ENCODE measurements around the gene TRAM2. TPM values are rescaled to one million over a fixed set of nuclear protein-coding genes. Genes with fewer than 3 reads are reported as not detected.
A peak's percentile ranks its signal among the peaks of the same experiment; 100 is the strongest.

TRAM2 gene
- total and polyA plus RNA-seq, 2 of the 4 experiments (the other 2 are of a cell fraction): 77.2 to 95.7 TPM

- H3K4me3 ChIP-seq (ENCODE audit: insufficient read depth, low read depth, low read length): no peak overlapping the region
- no peak overlapping the region for H2AFZ ChIP-seq (replicated peaks; ENCODE audit: low read length, poor library complexity)
- in situ Hi-C loops (cut with MboI; ENCODE audit: low sequenced_read_pairs): loop anchor here (5.0 kb wide), 1 partner anchor 179 kb away; no protein-coding TSS in a partner anchor
- TF ChIP-seq MXI1 (IDR thresholded peaks at IDR 0.05; ENCODE audit: borderline replicate concordance, low read depth, low read length) (no peak), CEBPB (IDR thresholded peaks at IDR 0.05; ENCODE audit: low read depth, low read length) (peak; percentile 85), RCOR1 (IDR thresholded peaks at IDR 0.05; ENCODE audit: insufficient replicate concordance, low read length) (no peak), SMC3 (IDR thresholded peaks at IDR 0.05; ENCODE audit: low read depth, low read length) (no peak), BHLHE40 (IDR thresholded peaks at IDR 0.05; ENCODE audit: low read depth, low read length) (no peak), CTCF (conservative IDR thresholded peaks at IDR 0.05; ENCODE audit: low read depth, low read length) (no peak), NFE2L2 (IDR thresholded peaks at IDR 0.05; ENCODE audit: low read depth, low read length) (no peak), FOS (IDR thresholded peaks at IDR 0.05; ENCODE audit: low read depth, low read length) (no peak), RFX5 (IDR thresholded peaks at IDR 0.05; ENCODE audit: low read depth, low read length) (no peak), POLR2A (IDR thresholded peaks at IDR 0.05; ENCODE audit: low read depth, low read length) (peak; percentile 62), RAD21 (IDR thresholded peaks at IDR 0.05; ENCODE audit: low read length) (no peak), MAFK (IDR thresholded peaks at IDR 0.05; ENCODE audit: low read depth, low read length) (no peak), MAZ (IDR thresholded peaks at IDR 0.05; ENCODE audit: borderline replicate concordance, low read depth, low read length) (peak; percentile 17; the same call in 1 of the 2 replicates), CHD1 (IDR thresholded peaks at IDR 0.05; ENCODE audit: low read depth, low read length) (no peak)
- TF ChIP-seq, protein P1, sequence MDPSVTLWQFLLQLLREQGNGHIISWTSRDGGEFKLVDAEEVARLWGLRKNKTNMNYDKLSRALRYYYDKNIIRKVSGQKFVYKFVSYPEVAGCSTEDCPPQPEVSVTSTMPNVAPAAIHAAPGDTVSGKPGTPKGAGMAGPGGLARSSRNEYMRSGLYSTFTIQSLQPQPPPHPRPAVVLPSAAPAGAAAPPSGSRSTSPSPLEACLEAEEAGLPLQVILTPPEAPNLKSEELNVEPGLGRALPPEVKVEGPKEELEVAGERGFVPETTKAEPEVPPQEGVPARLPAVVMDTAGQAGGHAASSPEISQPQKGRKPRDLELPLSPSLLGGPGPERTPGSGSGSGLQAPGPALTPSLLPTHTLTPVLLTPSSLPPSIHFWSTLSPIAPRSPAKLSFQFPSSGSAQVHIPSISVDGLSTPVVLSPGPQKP (IDR thresholded peaks at IDR 0.05; ENCODE audit: borderline replicate concordance, low read depth, low read length): no peak
Observed at GRCh38 chr6:52596371-52597028, 19.6 kb upstream of the TRAM2 start.

More at GRCh38 chr6:52596371-52597028, 19.6 kb upstream of the TRAM2 start:
- peak overlapping the region; percentile 87 for H3K4ac ChIP-seq (ENCODE audit: low read depth, low read length)
- no peaks in the 10 kb centered on the region for H4K20me1 ChIP-seq (ENCODE audit: insufficient read depth, low read length)
- H4K8ac ChIP-seq (ENCODE audit: low read depth in 2 of 2, low read length in 2 of 2): peak overlapping the region; percentile 57 to 94
- intact Hi-C loops (cut with micrococcal nuclease) (loop anchor here (1.0 kb wide), 1 partner anchor 176 kb away; the partner anchor contains the start of gene EFHC1), dilution Hi-C loops (cut with HindIII; ENCODE audit: low sequenced_read_pairs, unreplicated experiment) (no loop called here)
- peak overlapping the region; percentile 60 for H2BK15ac ChIP-seq (ENCODE audit: low read depth, low read length)
- no peaks in the 10 kb centered on the region for H3K27me3 ChIP-seq (ENCODE audit: control insufficient read depth, insufficient read depth, low read length)
- peak overlapping the region; percentile 89 for H4K91ac ChIP-seq (ENCODE audit: insufficient read depth, low read depth, low read length)
- H3K9me1 ChIP-seq (ENCODE audit: insufficient read depth, low read length): peaks cover 16% of the 10 kb centered on the region
- peak overlapping the region; percentile 74 for H3K14ac ChIP-seq (replicated peaks; ENCODE audit: low read depth, low read length)
- no peaks in the 10 kb centered on the region for H3K36me3 ChIP-seq (ENCODE audit: control insufficient read depth, insufficient read depth, low read length)
- peak overlapping the region; percentile 95 for H3K27ac ChIP-seq (ENCODE audit: insufficient read depth, low read length)
- peak overlapping the region; percentile 93 for H2AK5ac ChIP-seq (ENCODE audit: low read depth, low read length)
- ATAC-seq (ENCODE audit: low read depth): peak; percentile 5; the same call in 1 of the 2 replicates
- no peaks in the 10 kb centered on the region for H3K9me3 ChIP-seq (ENCODE audit: control insufficient read depth, insufficient read depth, low read length)
- POLR2A ChIA-PET (ENCODE audit: unreplicated experiment): interaction anchor here (0.9 kb wide), 3 partner anchors 20 to 97 kb away, joined by 3 read pairs; no protein-coding TSS in a partner anchor
- peaks cover 23% of the 10 kb centered on the region for H3K4me1 ChIP-seq (ENCODE audit: control insufficient read depth, insufficient read depth, low read length)
- peak overlapping the region; percentile 97 for H3K23ac ChIP-seq (ENCODE audit: low read depth, low read length)
- WGBS, 2 experiments (ENCODE audit: extremely low coverage in 2 of 2, insufficient read length in 1 of 2): no CpG with 5 or more reads among the region's 2 CpGs
- peak overlapping the region; percentile 49 for H3K9ac ChIP-seq (ENCODE audit: low read depth, low read length)
- CTCF ChIA-PET: interaction anchor here (1.1 to 1.3 kb wide), 2 partner anchors 12 to 45 kb away, joined by 3 read pairs; no protein-coding TSS in a partner anchor
- peak overlapping the region; percentile 99 for H2BK120ac ChIP-seq (ENCODE audit: low read depth, low read length)
- BruUV-seq (replicated peaks): no TSS peak
- peak overlapping the region; percentile 90 for H3K56ac ChIP-seq (ENCODE audit: extremely low read depth, insufficient read depth, low read length)
- peak overlapping the region; percentile 71 for H4K5ac ChIP-seq (ENCODE audit: low read depth, low read length)
- H2BK20ac ChIP-seq (ENCODE audit: low read depth, low read length): peak overlapping the region; percentile 99
- H2AK9ac ChIP-seq (replicated peaks; ENCODE audit: low read depth, low read length, poor library complexity): peak overlapping the region; percentile 29
- peak overlapping the region; percentile 96 for H3K18ac ChIP-seq (ENCODE audit: low read depth, low read length)
- peak; percentile 84 for DNase-seq
- H3K79me1 ChIP-seq (ENCODE audit: low read depth in 1 of 2, low read length in 2 of 2): peaks cover 0 to 10% of the 10 kb centered on the region in 2 experiments; a peak in 1 of 4 replicates
- peak overlapping the region; percentile 24 for H3K4me2 ChIP-seq (ENCODE audit: low read depth, low read length)
- peak overlapping the region; percentile 90 for H2BK5ac ChIP-seq (ENCODE audit: low read depth, low read length, poor library complexity, severe bottlenecking)

Data from IMR-90 (cell line).